ENCODE measurements around the gene FOXO6. TPM values are rescaled to one million over a fixed set of nuclear protein-coding genes. Genes with fewer than 3 reads are reported as not detected.

The FOXO6 gene
- polyA plus RNA-seq, 2 donors, result 0.15 to 0.28 TPM

DNA sequence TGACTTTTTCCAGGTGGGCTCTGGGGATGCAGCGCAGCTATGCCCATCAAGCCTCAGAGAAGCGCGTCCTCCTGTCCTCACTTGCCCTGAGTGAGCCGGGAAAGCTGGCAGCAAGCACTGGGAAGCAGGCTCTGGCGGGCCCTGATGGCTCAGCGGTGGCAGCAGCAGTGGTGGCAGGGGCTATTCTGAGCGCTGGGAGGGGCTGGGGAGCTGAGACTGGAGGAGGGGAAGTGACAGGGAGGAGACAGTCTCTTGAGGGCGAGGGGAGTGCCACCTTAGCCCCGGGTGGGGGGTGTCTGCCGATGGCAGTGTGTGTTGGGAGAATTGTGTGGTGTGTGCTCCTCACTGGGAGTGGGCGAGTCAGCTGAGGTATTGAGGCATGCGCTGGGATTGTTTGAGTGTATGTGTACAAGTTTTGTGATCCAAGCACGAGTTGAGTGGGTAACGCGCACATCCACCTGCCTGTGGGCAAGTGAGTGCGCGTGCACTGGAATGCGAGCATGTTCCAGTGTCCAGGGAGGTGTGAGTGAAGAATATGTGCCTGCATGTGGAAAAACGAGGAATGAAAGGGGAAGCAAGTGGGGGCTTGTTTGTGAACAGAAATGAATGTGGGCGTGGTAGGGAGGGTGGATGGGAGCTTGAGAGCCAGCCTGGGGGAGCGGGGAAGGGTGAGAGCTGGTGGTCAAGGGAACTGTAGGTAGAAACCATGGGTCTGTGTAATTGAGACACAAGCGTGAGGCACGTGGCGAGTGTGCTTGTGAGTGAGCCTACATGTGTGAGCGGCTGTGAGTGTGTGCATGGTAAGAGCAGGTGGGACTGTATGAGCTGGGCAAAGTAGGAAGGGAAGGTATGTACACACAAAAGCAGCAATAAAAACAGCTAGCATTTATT, 2.9 kb upstream of the FOXO6 start:
- Histone ChIP-seq H3K4me1 (ENCODE audit: control insufficient read depth in 2 of 2, insufficient read depth in 2 of 2, low read length in 1 of 2) (peaks cover 6 to 18% of the 10 kb centered on the region in 2 donors), H3K36me3 (ENCODE audit: control insufficient read depth in 2 of 2, insufficient read depth in 2 of 2, low read length in 1 of 2) (no peaks in the 10 kb centered on the region), H3K27me3 (ENCODE audit: control insufficient read depth in 1 of 2, insufficient read depth in 2 of 2, low read length in 2 of 2) (no peaks in the 10 kb centered on the region), H3K9me3 (ENCODE audit: control insufficient read depth in 2 of 2, insufficient read depth in 1 of 2, low read depth in 1 of 2, low read length in 1 of 2) (no peaks in the 10 kb centered on the region), H3K27ac (ENCODE audit: low read depth in 2 of 2, low read length in 1 of 2) (no peak overlapping the region), H3K4me3 (ENCODE audit: low read depth in 1 of 2, low read length in 2 of 2) (no peak overlapping the region)
- WGBS, 2 donors, result 47 to 60% methylated on average over 25 of the region's 25 CpGs

DNA sequence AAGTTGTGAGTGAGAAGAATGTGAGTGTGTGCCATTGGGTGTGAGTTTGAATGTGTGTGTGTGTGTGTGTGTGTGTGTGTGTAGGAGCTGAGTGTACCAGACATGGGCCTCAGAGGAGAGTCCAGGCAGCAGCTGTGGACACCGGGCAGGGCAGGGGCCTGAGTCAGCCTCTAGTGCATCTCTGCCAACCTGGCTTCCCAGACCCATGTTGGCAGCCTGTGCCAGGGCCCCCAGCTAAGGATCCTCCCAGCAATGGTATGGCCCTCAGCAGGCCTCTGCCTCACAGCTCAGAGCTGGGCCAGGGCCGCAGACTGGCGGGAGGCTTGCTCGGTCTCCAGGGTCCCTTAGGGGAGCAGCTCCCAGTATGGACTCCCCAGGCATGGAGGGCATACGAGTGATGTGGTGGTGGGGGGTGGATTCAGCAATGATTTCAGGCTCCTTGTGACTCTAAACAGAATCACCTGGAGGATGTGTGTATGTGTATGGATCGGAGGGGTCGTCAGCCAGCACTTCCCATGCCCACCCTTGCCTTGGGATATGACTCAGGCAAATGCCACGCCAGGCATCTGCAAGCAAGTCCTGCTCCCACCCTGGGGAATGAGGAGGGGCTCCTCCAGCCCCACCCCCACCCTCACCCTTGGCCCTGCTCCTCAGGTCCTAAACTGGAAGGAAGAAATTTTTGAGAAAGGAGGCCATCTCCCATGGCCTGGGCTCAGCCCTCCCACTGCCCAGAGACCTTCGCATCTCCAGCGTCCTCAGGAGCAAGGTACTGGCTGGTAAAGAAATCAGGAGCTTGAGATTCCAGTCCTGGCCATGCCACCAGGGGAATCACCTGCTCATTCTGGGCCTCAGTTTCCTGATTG, 1.8 kb upstream of the FOXO6 start:
- H3K4me1 ChIP-seq (ENCODE audit: control insufficient read depth in 2 of 2, insufficient read depth in 2 of 2, low read length in 1 of 2), result peaks cover 6 to 18% of the 10 kb centered on the region in 2 donors
- WGBS, 2 donors, result 86 to 88% methylated on average over 10 of the region's 10 CpGs
- H3K4me3 ChIP-seq (ENCODE audit: low read depth in 1 of 2, low read length in 2 of 2), result no peak overlapping the region
- no peak overlapping the region for H3K27ac ChIP-seq (ENCODE audit: low read depth in 2 of 2, low read length in 1 of 2)
- no peaks in the 10 kb centered on the region for H3K27me3 ChIP-seq (ENCODE audit: control insufficient read depth in 1 of 2, insufficient read depth in 2 of 2, low read length in 2 of 2)
- no peaks in the 10 kb centered on the region for H3K9me3 ChIP-seq (ENCODE audit: control insufficient read depth in 2 of 2, insufficient read depth in 1 of 2, low read depth in 1 of 2, low read length in 1 of 2)
- H3K36me3 ChIP-seq (ENCODE audit: control insufficient read depth in 2 of 2, insufficient read depth in 2 of 2, low read length in 1 of 2), result no peaks in the 10 kb centered on the region

DNA sequence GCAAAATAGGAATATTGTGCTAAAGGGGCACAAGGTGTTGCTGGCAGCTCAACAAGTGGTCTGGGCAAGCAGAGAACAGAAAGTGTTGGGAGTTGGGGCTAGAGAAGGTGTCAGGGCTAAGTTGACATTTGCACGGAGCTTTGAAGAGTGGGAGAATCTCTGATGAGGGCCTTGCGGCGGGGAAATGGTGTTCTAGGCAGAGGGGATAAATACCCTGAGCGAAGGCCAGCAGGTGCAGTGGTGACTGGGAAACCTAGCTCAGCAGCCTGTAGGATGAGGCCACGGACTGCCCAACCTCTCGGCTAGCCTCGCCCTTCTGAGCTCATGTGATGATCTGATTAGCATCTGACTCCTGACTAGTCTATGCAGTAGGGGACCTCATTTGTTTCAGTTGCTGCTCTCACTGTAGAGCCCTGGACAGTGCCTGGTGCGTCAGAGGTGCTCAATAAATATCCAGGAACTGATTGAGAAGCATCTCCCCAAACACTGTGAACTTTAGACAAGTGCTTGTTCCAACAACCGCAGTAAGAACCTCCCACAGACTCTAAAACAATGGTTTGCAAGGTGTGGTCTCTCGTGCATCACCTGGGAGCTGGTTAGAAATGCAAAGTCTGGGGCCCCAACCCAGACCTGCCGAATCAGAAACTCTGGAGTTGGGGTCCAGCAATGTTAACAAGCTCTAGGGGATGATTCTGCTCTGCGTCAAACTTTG, 1.0 kb upstream of the FOXO6 start:
- Histone ChIP-seq H3K36me3 (ENCODE audit: control insufficient read depth in 2 of 2, insufficient read depth in 2 of 2, low read length in 1 of 2) (no peaks in the 10 kb centered on the region), H3K9me3 (ENCODE audit: control insufficient read depth in 2 of 2, insufficient read depth in 1 of 2, low read depth in 1 of 2, low read length in 1 of 2) (no peaks in the 10 kb centered on the region), H3K4me1 (ENCODE audit: control insufficient read depth in 2 of 2, insufficient read depth in 2 of 2, low read length in 1 of 2) (peaks cover 6 to 18% of the 10 kb centered on the region in 2 donors), H3K4me3 (ENCODE audit: low read depth in 1 of 2, low read length in 2 of 2) (no peak overlapping the region), H3K27me3 (ENCODE audit: control insufficient read depth in 1 of 2, insufficient read depth in 2 of 2, low read length in 2 of 2) (no peaks in the 10 kb centered on the region), H3K27ac (ENCODE audit: low read depth in 2 of 2, low read length in 1 of 2) (peak overlapping the region in 1 of 2 donors; percentile 34)
- 62 to 68% methylated on average over 12 of the region's 12 CpGs for WGBS, 2 donors

DNA sequence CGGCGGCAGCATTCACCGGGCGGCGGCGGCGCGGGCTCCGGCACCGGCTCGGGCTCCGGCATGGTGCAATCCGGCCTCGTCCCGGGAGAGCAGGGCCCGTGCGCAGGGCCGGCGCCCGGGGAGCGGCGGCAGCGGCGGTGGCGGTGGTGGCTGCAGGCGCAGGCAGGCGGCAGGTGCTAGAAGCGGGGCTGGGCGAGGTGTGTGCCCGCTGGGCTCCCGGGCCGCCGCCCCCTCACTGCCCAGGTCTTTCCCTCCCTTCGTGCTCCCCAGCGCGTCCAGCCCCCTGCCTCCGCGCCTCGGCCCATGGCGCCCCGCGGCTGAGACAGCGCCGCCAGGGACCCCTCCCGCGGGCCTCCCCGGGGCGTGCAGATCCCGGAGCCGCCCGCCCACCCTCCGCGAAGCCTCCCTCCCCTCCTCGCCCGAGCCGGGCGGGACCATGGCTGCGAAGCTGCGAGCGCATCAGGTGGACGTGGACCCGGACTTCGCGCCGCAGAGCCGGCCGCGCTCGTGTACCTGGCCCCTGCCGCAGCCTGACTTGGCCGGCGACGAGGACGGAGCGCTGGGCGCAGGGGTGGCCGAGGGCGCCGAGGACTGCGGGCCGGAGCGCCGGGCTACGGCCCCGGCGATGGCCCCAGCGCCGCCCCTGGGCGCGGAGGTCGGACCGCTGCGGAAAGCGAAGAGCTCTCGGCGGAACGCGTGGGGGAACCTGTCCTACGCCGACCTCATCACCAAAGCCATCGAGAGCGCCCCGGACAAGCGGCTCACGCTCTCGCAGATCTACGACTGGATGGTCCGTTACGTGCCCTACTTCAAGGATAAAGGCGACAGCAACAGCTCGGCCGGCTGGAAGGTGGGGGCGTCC, 492 bp downstream of the FOXO6 start:
- H3K4me3 ChIP-seq (ENCODE audit: low read depth in 1 of 2, low read length in 2 of 2), result peak overlapping the region; percentile 58 to 60
- H3K4me1 ChIP-seq (ENCODE audit: control insufficient read depth in 2 of 2, insufficient read depth in 2 of 2, low read length in 1 of 2), result peaks cover 9 to 19% of the 10 kb centered on the region in 2 donors
- 1% methylated on average over 82 to 113 of the region's 113 CpGs for WGBS, 2 donors
- no peak overlapping the region for H3K27ac ChIP-seq (ENCODE audit: low read depth in 2 of 2, low read length in 1 of 2)
- H3K9me3 ChIP-seq (ENCODE audit: control insufficient read depth in 2 of 2, insufficient read depth in 1 of 2, low read depth in 1 of 2, low read length in 1 of 2), result no peaks in the 10 kb centered on the region
- no peaks in the 10 kb centered on the region for H3K36me3 ChIP-seq (ENCODE audit: control insufficient read depth in 2 of 2, insufficient read depth in 2 of 2, low read length in 1 of 2)
- H3K27me3 ChIP-seq (ENCODE audit: control insufficient read depth in 1 of 2, insufficient read depth in 2 of 2, low read length in 2 of 2), result no peaks in the 10 kb centered on the region

DNA sequence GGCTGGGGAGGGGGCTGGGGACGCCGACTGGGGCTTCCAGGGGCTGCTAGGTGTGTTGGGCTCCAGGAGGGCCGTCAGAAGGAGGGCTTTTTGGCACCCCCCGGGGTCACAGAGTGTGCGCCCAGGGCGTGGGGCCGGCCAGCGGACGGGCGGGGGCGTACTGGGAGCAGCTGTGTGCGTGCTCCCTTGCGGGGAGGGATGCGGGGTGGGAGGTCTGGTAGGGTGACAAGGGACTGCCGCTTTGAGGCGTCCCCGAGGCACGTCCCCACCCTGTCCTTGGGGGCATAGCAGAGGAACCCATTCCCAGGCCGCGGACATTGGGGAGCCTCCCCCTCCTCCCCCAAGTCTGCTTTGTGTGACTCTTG, 1.1 kb downstream of the FOXO6 start:
- Histone ChIP-seq H3K4me1 (ENCODE audit: control insufficient read depth in 2 of 2, insufficient read depth in 2 of 2, low read length in 1 of 2) (peaks cover 9 to 23% of the 10 kb centered on the region in 2 donors), H3K4me3 (ENCODE audit: low read depth in 1 of 2, low read length in 2 of 2) (peak overlapping the region in 1 of 2 donors; percentile 58), H3K27me3 (ENCODE audit: control insufficient read depth in 1 of 2, insufficient read depth in 2 of 2, low read length in 2 of 2) (no peaks in the 10 kb centered on the region), H3K9me3 (ENCODE audit: control insufficient read depth in 2 of 2, insufficient read depth in 1 of 2, low read depth in 1 of 2, low read length in 1 of 2) (no peaks in the 10 kb centered on the region), H3K36me3 (ENCODE audit: control insufficient read depth in 2 of 2, insufficient read depth in 2 of 2, low read length in 1 of 2) (no peaks in the 10 kb centered on the region), H3K27ac (ENCODE audit: low read depth in 2 of 2, low read length in 1 of 2) (no peak overlapping the region)
- 7 to 11% methylated on average over 18 to 20 of the region's 20 CpGs for WGBS, 2 donors

DNA sequence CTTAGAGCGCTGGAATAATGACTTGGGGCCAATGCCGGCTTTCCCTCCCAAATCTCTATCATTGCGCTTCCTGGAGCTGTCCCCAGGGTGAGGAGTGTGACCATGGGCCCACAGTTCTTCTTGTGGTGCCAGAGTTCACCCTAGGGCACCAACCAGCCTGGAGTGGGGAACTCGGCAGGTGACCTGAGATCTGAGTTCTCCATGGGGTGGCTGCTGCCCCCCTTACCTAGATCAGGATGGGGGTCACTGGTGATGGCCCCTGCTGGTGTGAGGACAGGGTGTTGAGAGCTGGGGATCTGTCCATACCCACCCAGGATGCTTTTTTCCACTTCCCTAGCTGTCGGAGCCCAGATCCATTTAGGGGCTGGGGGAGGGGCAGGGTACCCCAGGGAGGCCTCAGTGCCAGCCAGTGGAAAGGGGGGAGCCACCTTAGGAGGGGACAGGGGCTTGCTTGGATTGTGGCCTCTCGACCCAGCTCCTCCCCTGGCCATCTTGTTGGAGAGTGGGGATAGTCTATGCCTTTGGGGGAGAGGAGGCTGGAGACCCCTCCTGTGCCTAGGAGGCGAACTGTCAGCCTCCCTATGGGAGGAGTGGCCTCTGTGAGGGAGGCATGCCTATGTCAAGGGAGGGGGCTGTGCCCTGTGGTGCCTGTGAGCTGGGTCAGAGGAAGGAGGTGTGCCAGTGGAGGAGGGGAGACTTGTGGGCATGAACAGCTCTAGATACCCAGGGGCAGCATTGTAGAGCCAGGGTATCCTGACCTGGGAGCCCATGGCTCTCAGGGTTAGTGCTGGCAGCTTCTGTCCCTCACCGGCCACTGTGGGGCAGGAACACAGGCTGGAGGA, 1.7 kb downstream of the FOXO6 start:
- no peak overlapping the region for H3K27ac ChIP-seq (ENCODE audit: low read depth in 2 of 2, low read length in 1 of 2)
- H3K27me3 ChIP-seq (ENCODE audit: control insufficient read depth in 1 of 2, insufficient read depth in 2 of 2, low read length in 2 of 2), result no peaks in the 10 kb centered on the region
- no peaks in the 10 kb centered on the region for H3K36me3 ChIP-seq (ENCODE audit: control insufficient read depth in 2 of 2, insufficient read depth in 2 of 2, low read length in 1 of 2)
- WGBS, 2 donors, result 67 to 71% methylated on average over 8 of the region's 8 CpGs
- H3K9me3 ChIP-seq (ENCODE audit: control insufficient read depth in 2 of 2, insufficient read depth in 1 of 2, low read depth in 1 of 2, low read length in 1 of 2), result no peaks in the 10 kb centered on the region
- H3K4me3 ChIP-seq (ENCODE audit: low read depth in 1 of 2, low read length in 2 of 2), result no peak overlapping the region
- H3K4me1 ChIP-seq (ENCODE audit: control insufficient read depth in 2 of 2, insufficient read depth in 2 of 2, low read length in 1 of 2), result peaks cover 9 to 18% of the 10 kb centered on the region in 2 donors

DNA sequence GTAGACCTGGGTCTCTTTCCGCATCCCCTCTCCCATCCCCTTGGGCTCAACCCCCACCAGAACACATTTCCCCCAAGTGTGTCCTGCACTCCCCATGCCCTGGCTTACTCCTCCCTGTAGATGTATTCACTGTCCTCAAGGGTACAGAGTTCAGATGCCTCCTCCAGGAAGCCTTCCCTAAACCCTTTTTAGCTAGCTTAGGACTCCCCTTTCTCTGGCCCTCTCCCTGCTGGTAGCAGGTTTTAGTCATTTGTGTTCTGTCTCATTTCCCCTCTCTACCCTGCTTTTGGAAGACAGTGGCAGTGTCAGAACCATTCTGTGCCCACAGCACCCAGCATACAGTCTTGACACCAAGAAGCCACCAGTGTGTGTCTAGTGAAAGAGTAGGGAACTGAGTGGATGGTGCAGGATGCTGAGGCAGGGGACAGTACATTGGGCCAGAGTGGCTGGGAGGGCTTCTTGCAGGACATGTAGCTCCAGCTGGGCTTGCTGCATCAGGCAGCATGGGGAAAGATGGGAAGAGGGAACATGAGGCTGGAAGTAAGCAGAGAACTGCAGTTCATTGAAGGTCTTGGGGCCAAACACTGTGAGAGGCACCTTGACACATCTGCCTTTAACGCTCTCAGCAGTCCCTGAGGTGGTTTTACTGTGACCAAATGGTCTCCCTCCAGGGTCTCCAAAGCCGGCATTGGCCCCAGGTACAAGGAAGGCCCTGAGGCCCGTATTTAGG, 2.5 kb downstream of the FOXO6 start:
- Histone ChIP-seq H3K27me3 (ENCODE audit: control insufficient read depth in 1 of 2, insufficient read depth in 2 of 2, low read length in 2 of 2) (no peaks in the 10 kb centered on the region), H3K4me1 (ENCODE audit: control insufficient read depth in 2 of 2, insufficient read depth in 2 of 2, low read length in 1 of 2) (peaks cover 9 to 18% of the 10 kb centered on the region in 2 donors), H3K9me3 (ENCODE audit: control insufficient read depth in 2 of 2, insufficient read depth in 1 of 2, low read depth in 1 of 2, low read length in 1 of 2) (no peaks in the 10 kb centered on the region), H3K4me3 (ENCODE audit: low read depth in 1 of 2, low read length in 2 of 2) (no peak overlapping the region), H3K36me3 (ENCODE audit: control insufficient read depth in 2 of 2, insufficient read depth in 2 of 2, low read length in 1 of 2) (no peaks in the 10 kb centered on the region), H3K27ac (ENCODE audit: low read depth in 2 of 2, low read length in 1 of 2) (no peak overlapping the region)
- WGBS, 2 donors, result 85 to 91% methylated on average over 4 of the region's 4 CpGs
